ENCODE results near the gene GSG1.

- TF ChIP-seq CTCF (IDR thresholded peaks at IDR 0.05; ENCODE audit: insufficient read depth, low read depth, low read length) (no peak), EZH2 (IDR thresholded peaks at IDR 0.05; ENCODE audit: insufficient read depth, low read length) (no peak)
These were observed 30.4 kb upstream of the GSG1 start for GRCh38 chr12:13133886-13134285.
